UCSD-AML1 (cell line): Measurements from ENCODE around the gene EEF2KMT.

Source experiments
- DNase-seq: peaks from one replicate; lab custom pipeline; 2025; ENCODE audit not compliant: unreplicated experiment; lab: John Stamatoyannopoulos, UW

EEF2KMT gene

GRCh38 chr16:5042574-5043171 lies 54.9 kb downstream of the EEF2KMT start:
- DNase-seq = no peak

DNA sequence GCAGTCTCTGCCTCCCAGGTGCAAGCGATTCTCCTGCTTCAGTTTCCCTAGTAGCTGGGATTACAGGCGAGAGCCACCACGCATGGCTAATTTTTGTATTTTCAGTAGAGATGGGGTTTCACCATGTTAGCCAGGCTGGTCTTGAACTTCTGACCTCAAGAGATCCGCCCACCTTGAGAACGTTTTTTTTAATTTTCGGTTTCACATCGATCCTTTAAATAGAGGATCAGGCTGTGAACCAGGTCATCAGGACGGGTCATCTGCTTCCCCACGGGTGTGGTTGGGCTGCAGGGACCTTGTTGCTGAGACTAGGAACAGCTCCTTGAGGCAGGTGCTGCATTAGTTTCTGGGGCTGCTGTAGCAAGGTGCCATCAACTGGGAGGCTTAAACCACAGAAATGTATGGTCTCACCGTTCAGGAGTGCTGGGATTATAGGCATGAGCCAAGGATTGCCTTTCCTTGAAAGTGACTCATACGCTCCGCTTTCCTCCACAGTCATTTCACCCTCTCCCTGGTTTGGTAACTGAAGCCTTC lies 55.9 kb downstream of the EEF2KMT start:
- no peak for DNase-seq

GRCh38 chr16:5040451-5040850 lies 57.1 kb downstream of the EEF2KMT start:
- DNase-seq = no peak

GRCh38 chr16:5036228-5037156 lies 61.1 kb downstream of the EEF2KMT start:
- DNase-seq = no peak

- no peak for DNase-seq
Observed at GRCh38 chr16:5035909-5036227, 61.7 kb downstream of the EEF2KMT start.
